HG03575 (cell line): ENCODE measurements around the gene HIP1R.
"Not testable (repeated sequence)": the region's sequence is repeated elsewhere in the genome, so short reads cannot be mapped to it uniquely, and the experiment has no call there.

Source experiments
- ATAC-seq: cut with Tn5 transposase; IDR thresholded peaks from one replicate; pipeline ENCODE4 v1.9.1; 2021; ENCODE audit not compliant: unreplicated experiment, insufficient number of reproducible peaks, low FRiP score; ENCODE audit errors: extremely low read depth

The HIP1R gene

DNA sequence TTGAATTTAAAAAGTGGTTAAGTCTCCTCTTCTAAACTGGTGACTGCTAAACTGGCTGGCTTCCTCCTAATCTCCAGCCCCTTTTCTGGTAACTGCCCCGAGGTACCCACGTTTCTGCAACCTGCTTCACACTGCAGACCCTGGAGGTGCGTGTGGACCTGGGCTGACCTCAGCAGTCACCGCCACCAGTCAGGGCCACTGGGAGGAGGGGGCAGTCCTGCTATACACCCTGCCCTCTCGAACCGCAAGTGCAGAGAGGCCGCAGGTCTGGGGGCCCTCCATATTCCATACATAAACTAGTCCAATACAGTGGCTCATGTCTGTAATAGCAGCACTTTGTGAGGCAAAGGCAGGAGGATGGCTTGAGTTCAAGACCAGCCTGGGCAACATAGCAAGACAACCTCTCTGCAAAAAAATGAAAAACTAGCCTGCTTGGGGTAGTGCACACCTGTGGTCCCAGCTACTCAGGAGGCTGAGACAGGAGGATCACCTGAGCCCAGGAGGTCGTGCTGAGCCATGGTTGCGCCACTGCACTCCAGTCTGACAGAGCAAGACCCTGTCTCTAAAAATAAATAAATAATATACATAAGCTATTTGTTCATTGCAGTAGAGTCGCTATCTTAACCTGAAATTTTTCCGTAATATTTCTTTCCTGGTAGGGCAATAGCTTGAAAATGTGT lies 35.0 kb downstream of the HIP1R start:
- ATAC-seq: no peak

DNA sequence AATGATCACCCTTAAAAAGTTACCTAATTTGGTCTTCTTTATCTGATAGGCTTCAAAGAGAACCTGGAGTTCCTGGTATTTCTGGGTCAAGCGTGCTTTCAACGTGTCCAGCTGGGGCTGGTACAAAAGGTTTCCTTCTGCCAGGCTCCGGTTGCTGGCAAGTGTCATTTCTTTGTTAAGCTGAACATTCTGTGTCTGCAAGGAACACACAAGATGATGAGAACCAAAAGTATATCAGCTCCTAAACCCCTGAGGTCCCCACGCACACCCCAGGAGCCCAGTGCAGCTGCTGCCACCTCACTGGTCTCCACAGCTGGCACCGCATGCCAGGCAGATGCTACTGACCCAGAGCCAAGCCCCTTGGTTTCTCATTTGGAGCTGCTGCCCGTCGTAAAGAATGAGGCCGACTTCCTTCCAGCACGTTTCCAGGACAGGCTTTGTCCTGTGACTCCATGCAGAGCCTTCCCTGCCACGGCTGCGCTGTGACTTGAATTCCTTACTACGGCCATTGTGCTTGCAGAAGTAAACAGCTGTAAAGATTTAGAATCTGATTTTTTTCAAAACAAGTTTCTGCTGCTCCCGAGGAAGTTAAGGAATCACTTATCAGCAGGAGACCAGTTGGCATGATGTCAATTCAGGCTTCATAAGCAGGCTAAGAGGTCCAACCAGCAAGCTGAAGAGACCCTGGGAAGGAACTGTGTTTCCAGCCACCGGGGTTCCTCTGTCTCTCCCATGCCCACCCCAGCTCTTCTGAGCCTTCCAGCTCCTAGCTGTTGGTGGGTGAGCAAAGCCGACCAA lies 35.8 kb downstream of the HIP1R start:
- no peak for ATAC-seq

DNA sequence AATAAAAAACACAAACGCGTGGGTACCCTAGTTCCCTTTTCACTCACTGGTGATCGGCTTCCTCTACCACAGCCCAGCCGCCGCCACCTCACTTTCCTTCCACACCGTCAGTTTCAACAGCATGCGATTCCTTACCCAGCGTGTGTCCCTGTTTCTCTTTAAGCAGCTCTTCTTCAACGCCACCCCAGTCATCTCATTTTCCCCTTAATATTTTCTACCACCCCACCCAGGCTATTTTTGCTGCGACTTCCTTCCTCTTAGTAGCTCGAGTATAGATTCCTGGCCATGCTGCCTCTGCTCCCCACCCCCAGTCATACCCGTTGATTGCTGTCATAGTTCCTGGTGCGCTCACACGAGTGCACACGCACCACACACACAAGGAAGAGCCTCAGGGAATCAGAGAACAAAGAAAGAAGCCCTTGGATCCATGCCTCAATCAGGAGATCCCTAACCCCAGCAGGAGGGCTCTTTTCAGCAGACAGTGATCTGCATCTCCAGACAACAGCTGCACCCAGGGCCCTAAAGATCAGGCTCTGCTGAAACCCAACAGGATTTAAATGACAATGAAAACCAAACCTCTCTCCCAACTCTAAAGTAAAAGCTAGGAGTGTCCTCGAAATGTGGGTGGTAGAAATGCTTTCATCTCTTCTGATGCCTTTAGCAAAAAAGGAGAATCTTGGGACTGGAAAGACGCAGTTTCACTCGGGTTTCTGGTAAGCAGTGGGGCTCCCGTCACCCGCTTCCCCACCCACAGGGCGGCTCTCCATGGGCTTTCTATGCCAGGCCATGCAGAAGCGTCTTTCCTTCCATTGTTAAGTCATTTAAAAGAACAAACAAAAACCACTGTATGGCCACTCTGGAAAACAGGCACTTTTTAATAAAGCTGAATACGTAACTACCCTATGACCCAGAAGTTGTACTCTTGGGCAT lies 36.9 kb downstream of the HIP1R start:
- ATAC-seq: no peak

DNA sequence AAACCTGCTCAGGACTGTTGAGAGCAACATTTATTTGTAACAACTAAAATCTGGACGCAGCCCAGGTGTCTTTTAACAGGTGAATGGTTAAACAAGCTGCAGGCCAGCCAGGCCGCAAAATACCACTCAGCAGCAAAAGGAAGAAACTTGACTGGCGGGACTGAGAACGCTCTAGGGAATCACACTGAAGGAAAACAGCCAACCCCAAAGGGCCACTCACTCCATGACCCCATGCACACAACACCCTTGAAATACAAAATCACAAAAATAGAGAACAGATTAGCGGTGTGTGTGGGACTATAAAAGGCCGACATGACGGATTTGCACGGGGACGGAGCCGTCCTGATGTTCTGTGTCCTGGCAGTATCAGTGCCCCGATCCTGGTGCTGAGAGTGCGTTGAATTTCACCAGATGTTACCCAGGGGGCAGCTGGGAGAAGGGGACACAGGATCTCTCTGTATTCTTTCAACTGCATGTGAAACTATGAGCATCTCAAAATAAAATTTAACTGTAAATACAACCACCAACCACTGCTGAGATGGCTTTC lies 37.6 kb downstream of the HIP1R start:
- no peak for ATAC-seq

DNA sequence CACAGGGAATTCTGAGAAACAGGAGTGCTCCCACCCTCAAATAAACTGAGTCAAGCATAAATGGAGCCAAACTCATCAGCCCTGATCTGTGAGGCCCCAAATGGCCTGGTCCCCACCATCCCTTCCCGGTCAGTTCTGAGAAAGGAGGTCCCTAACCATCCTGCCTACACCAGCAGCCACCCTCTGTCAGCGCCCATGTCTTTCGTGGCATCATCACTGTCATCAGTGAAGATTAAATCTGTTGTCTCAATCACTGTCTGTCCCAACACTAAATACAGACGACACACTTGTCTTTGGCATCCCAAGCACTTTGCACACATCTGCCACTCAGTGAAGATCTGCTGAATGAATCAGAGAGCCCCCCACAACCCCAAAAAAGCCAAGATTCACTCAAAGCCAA lies 38.3 kb downstream of the HIP1R start:
- ATAC-seq: no peak

DNA sequence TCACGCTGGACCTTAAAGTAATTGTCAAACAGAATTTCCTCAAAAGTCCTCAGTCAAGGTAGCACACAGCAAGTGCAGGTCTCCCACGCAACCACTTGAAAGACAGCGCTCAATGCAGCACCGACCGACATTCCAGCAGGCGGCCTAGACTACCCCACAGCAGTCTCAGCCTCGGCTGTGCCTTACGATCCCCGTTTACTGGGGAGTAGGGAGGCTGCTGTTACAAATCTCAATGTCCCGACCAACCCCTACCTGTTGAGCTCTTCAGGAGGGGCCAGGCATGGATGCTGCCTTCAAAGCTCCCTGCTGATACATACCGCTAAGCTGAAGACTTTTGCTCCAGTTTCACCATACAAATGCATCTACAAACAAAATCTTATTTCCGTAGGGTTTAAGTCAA lies 38.8 kb downstream of the HIP1R start:
- ATAC-seq: no peak

DNA sequence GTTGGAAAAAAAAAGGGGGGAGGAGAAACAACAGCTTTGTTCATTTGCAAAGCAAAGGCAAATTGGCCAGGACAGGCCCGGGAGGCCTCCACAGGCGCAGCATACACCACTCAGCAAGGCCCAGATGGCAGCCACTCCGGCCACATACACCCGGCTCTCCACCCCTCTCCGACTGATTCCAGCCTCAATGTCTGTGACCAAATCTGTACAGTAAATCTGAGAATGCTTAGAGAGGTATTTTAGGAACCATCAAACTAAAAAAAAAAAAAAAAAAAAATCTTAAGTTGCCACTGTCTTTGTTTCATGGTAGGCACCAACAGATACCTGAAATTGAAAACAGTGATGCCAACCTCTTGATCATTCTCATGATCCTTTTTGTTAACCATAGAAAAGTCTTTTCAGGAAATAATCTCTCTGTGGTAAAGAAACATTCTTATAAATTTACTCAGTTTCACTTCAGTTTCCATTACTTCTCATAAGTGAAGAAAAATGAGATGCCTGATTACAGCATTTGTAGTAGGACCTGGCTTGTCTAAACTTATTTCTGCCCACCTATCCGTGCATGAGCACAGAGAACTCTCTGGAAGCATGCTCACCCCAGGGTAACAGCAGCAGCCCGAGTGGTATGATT lies 40.4 kb downstream of the HIP1R start:
- no peak for ATAC-seq

DNA sequence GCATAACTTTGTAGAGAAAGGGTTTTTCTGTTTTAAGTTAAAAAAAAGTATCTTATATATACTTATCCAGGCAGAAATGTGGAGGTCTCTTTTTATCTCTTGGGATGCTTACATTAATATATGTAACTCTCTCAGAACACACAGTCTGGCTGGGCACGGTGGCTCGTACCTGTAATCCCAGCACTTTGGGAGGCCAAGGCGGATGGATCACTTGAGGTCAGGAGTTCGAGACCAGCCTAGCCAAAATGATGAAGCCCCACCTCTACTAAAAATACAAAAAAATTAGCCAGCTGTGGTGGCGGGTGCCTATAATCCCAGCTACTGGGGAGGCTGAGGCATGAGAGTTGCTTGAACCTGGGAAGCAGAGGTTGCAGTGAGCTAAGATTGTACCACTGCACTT lies 41.0 kb downstream of the HIP1R start:
- ATAC-seq: not testable (repeated sequence)

DNA sequence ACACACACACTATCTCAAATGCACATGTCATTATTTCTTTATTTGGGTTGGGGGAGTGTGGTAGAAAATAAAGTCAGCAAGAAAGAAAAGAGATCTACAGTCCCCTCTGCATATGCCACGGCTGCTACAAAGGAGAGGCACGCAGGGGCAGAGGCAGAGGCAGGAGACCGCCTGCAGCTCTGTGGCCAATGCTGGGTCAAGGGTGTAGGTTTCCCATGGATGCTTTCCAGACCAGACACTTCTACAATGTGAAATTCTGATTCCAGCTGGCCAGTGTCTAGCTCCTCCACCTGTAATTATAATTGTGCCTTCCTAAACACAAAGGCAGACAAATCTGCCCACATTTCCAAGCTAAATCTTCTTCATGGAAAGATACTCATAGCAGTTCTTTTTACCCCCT lies 41.5 kb downstream of the HIP1R start:
- no peak for ATAC-seq

DNA sequence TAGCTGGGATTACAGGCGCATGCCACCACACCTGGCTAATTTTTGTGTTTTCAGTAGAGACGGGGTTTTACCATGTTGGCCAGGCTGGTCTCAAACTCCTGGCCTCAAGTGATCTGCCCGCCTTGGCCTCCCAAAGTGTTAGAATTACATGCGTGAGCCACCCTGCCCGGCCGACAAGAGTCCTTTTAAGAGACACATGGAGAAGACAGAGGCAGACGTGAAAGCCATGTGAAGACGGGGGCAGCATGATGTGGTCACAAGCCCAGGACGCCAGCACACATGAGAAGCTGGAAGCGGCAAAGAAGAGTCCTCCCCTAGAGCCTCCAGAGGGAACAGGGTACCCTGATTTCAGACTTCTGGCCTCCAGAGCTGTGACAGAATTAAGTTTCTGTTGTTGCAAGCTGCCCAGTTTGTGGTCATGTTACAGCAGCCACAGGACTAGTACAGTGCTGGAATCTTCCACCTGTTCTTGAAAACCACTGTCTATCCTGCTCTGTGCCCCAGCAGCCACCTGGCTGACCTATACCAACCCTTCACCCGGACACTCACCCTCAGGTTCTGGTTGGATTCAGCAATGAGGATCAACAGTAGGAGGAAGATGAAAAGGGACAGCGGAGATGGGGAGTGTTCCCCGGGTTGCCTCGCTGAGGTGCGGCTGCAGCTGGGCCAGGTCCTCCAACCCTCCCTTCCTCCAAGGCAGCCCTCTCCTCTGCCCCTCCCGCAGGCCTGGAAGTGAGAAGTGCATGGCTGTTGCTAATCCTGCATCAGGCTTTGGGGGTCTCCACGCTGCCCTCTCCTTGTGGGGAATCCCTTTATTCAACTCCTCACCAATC lies 43.7 kb downstream of the HIP1R start:
- ATAC-seq: no peak

DNA sequence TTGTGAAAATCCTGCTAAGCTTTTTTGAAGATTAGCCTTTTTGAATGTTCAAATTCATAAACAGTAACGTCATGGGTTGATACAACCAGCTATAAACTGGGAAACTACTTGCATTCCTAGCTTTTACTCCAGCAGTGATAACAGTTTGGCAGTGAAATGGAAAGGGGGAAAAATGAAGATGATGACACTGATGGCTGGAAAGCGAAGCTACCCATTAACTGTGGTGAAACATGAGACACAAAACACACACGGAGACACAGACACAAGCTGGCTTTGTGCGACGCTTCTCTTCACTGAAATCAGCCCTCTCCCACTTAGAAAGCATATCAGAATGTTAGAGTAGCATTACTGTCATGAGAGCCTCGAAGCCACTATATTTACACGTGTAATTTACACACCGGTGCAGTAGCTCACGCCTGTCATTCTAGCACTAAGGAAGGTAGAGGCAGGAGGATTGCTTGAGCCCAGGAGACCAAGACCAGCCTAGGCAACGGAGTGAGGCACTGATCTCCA lies 45.0 kb downstream of the HIP1R start:
- ATAC-seq: no peak

DNA sequence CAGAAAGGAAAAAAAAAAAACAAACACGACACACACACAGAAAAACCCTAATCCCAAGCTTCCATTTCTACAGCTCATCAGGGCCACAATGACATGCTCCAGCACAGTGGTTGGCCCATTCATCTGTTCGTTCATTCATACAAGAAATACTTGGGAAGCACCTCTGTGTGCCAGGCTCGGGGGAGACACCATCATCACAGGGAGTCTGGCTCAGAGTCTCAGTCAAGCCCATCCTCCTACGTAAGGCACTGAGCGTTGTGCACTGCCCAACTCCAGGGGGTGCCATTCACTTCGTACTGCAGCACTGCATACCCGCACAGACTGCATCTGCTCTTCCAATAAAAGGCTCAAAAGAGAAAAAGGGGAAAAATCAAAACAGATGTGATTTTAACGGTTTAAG lies 45.4 kb downstream of the HIP1R start:
- no peak for ATAC-seq

DNA sequence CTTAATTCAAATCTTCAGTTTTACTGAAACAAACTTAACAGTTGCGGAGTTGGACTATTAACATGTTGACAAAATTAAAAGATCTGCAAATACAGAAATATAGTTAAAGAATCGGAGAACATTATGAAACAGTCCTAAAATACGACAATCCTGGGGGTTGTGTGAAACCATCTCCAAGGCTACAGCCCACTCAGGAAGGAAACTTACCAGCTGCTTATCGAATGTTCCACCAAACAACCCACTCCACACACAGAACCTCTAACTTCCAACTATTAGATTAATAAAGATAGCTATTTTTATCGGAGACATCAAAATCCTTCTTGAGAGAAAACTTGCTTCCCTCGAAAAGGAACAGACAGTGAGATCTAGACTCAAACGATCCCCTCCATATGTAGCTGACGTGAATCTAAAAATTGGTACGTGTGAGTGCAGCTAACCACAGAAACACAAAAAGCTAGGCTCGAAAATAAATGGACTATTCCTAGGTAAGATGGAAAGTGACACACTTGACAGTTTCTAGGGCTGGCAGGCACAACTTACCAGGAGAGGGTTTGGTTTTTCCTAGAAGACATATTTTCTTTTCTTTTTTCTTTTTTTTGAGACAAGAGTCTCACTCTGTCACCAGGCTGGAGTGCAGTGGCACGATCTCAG lies 47.8 kb downstream of the HIP1R start:
- no peak for ATAC-seq

DNA sequence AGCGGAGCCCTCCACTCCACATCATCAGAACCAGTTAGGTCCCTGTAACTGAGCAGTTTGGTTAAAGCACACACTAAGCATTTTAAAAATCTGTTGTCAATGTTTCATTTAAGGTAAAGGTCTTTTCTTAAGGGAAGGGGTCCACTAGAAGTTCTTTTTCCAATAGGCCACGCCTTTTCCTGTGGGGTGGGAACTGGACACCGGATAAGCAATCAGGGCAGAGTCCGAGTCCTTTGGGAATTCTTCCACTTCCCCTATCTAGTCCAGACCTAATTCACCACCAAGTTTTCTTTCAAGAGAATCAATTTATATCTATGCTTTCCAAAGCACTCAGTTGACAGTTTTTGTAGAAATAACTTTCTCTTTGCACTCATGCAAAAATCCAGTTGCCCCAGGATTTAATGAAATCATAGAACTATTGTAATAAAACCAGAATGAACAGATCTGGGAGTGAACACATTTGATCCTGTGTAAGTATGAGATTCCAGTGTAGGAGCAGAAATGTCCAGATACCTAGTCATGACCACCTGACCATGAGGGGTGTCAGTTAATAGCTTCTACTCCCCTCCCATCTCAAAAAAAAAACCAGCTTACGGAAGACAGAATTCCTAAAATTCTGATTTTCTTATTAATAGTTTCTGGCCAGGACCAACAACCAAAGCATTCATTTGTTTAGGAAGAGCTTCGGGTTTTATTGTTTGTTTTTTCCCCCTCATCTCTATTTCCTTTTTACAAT lies 49.0 kb downstream of the HIP1R start:
- ATAC-seq: no peak

DNA sequence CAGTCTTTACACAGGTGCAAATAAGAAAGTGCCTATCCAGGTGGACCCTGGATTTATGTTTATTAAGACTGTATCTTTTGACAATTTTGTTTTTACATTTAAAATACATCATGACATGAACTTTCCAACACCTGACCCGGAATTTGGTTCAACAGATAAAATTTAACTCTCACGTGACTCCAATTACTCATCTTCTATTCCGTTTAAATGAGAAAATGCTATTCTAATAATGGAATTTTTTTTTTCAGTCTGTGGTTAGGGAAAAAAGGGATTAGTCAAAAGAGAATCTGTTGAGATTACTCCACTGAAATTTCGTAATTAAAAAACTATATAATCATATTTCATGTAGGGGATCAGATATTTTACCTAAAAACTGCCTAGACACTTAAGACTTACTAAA lies 49.6 kb downstream of the HIP1R start:
- ATAC-seq: no peak

DNA sequence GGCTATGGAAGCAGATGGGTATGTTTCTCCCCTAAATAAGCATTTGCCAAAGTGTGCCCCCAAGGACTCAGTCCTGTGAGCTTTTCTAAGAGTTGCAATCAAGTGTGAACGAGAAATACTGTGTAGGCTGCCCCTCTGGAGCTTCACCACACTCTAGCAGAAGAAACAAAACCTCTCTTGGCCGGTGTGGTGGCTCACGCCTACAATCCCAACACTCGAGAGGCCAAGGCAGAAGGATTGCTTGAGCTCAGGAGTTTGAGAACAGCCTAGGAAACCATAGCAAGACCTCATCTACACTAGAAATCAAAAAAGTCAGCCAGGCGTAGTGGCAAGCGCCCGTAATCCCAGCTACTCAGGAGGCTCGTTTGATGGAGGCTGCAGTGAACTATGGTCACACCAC lies 50.9 kb downstream of the HIP1R start:
- no peak for ATAC-seq
